Endometrial microvascular endothelial cells (primary cell): ENCODE data around the gene SCN7A. TPM values are rescaled to one million over a fixed set of nuclear protein-coding genes. Genes with fewer than 3 reads are reported as not detected.
"Not testable (repeated sequence)": the region's sequence is repeated elsewhere in the genome, so short reads cannot be mapped to it uniquely, and the experiment has no call there.

ENCODE experiments used
- in situ Hi-C: cut with HindIII; loops from 2 replicates; pipeline ENCODE4 v1.10.0; 2017; ENCODE audit warnings: low sequenced_read_pairs, low pct_unique_long_range_greater_than_20kb; ENCODE audit errors: inconsistent ontology term
- total RNA-seq: library from RNA; depleted of rRNA; stranded (reverse); fragments of >200 nt; gene quantifications from one replicate; pipeline ENCODE4 v1.2.3, GENCODE V29; 2015; ENCODE audit errors: inconsistent ontology term

The SCN7A gene
- total RNA-seq, 1 donor from 2014 or later: not detected

GRCh38 chr2:166410828-166411472 lies 83.1 kb downstream of the SCN7A start:
- in situ Hi-C loops: no loop called here

GRCh38 chr2:166407746-166408145 lies 86.3 kb downstream of the SCN7A start:
- in situ Hi-C loops: not testable (repeated sequence)

DNA sequence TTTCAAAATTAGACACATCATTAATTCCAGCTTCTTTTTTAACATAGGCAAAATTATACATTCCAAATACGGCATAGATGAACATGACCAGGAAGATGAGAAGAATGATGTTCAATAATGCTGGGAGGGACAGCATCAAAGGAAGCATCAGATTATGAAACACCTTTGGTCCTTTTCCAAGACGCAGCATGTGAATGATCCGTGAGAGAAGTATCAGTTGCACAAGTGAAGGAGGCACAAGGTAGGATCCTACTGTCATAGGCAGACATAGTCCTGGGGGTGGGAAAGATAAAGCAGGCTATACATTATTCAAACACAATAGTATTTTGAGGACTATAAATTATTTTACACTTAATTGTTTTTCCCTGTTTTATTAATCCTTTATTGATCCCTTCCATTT lies 87.7 kb downstream of the SCN7A start:
- in situ Hi-C loops: no loop called here

DNA sequence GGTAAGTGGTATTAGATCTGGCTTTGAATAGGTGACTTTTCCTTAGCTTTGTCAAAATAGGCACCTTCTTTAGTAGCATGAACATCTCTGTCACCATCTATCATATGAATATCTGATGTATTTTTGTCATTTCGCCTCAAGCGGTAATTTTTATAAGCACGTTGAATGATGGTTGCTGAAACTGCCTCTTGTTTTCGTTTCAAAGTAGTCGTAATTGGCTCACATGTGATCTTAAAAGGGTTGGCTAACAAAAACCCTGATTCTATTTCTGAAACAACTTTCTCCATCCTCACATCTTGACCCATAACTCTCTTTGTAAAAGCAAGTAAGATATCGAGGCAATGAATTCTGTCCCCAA lies 88.5 kb downstream of the SCN7A start:
- in situ Hi-C loops: no loop called here

- in situ Hi-C loops: no loop called here
Observed at GRCh38 chr2:166404831-166405568, 89.0 kb downstream of the SCN7A start.

DNA sequence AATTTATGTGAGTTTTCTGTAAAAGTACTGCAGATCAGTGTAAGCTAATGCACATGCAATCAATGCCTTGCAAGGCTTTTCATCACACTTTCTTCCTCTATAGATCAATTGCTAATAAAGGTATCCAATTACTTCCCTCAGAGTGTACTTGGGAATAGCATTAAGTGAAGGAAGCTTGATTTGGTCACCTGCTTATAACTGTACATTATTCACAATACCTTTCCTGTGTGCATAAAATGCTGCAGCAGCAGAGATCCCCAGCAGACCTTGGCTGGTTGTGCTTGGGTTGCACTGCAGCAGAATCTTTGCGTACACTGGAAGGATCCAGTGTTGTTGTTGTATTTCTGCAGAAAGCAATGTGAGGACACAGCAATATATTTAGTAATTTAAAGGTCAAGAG lies 99.8 kb downstream of the SCN7A start:
- in situ Hi-C loops: no loop called here

GRCh38 chr2:166393008-166393407 lies 101.0 kb downstream of the SCN7A start:
- in situ Hi-C loops: no loop called here

GRCh38 chr2:166388481-166389070 lies 105.5 kb downstream of the SCN7A start:
- in situ Hi-C loops: no loop called here

- in situ Hi-C loops: no loop called here
Observed at GRCh38 chr2:166385313-166385712, 108.7 kb downstream of the SCN7A start.

- in situ Hi-C loops: no loop called here
Observed at GRCh38 chr2:166384774-166385173, 109.3 kb downstream of the SCN7A start.

DNA sequence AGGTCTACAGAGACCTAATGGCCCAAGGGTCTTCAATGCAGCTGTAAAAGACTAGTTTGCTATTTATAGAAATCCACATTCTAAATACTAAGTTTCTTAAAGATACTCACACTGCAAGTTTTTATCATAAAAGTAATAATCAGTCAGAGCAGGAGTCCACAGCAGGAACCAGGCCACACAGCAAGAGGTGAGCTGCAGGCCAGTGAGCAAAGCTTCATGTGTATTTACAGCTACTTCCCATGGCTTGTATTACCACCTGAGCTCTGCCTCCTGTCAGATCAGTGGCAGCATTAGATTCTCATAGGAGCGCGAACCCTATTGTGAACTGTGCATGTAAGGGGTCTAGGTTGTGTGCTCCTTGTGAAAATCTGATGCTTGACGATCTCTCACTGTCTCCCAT lies 111.6 kb downstream of the SCN7A start:
- in situ Hi-C loops: no loop called here

DNA sequence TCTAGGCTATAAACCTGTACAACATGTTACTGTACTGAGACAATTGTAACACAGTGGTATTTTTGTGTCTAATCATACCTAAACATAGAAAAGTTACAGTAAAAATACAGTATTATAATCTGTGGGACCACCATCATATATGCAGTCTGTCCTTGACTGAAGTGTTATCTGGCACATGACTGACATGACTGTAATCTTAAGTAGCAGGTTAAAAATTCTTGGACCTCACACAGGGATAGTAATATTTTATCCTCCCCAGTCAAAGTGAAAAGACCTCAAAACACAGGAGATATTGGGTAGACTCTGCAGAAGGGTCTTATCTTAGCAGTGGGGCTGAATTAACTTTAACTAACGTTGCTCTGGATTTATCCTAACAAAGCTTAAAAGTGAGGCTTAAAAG lies 113.4 kb downstream of the SCN7A start:
- in situ Hi-C loops: no loop called here

DNA sequence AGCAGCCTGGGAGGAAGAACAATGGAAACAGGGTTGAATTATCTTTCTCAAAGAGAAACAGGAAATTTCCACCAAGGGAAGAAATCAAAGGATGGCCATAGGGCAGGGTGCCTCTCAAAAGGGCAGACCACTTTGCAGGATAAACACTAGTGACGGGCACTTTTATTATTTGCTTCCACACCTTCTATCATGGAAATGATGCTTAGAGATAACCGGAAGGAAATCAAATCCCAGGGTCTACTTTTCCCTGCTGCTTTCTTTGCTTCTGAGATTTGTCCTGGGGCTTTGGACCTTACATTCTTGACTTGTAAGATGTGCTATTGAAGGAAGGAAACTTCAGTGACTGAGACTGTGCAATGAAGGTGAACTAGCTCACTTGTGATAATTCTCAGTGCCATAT lies 117.2 kb downstream of the SCN7A start:
- in situ Hi-C loops: no loop called here

DNA sequence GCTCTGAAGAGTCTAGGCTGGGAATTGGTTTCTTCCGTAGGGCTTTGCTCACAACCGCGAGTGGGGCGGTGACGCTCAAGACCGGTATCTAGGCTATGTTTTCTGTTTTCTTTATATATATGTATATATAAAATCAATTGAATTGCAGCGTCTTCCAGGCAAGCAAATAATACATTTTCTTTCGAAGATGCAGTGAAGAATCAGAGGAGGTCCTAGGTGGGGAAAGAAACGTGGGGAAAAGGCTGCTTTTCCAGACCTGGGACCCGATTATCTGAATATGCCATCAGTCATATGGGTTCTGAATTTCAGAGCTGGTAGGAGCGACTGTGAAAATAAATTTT lies 117.6 kb downstream of the SCN7A start:
- in situ Hi-C loops: no loop called here

DNA sequence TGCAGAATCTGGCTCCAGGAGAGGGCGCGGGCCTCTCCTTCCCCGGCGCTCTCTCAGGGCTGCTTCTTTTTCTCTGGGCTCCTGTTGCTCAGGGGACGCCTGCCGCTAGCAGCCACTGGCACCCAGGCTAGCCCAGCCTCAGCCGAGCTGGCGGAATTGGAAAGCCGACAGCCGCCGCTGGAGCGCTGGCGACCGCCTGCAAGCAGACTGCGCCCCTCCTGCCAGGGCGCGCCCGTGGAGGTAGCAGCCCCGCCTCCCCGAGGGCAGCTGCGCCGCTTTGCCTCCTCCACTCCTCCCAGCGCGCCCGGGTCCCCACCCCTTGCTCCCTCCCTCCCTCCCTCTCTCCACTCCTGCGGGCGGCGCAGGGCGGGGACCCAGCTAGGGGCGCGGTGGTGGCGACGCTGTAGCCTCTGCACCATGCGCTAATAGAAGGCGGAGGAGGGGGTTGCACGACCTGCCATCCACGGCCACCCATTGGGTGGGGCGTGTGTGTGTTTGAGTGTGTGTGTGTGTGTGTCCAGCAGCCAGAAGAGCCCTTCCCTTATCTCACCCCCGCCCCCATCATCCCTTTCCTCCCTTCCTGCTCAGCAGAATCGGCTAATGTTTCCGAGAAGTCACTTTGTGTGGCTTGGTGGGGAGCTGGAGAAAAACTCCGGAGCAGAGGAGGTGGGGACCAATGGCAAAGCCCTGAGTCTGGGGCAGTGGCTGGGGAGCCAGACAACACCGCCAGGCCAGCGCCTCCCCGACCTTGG lies 118.1 kb downstream of the SCN7A start, which contains the start of gene SCN9A:
TSS of gene SCN9A (minus strand) at position 209 of the 752 bp plus-strand sequence. CDS start 64,188 bp downstream, outside the sequence.
- in situ Hi-C loops: no loop called here

- in situ Hi-C loops: no loop called here
Observed at GRCh38 chr2:166375195-166375735, 118.8 kb downstream of the SCN7A start.

DNA sequence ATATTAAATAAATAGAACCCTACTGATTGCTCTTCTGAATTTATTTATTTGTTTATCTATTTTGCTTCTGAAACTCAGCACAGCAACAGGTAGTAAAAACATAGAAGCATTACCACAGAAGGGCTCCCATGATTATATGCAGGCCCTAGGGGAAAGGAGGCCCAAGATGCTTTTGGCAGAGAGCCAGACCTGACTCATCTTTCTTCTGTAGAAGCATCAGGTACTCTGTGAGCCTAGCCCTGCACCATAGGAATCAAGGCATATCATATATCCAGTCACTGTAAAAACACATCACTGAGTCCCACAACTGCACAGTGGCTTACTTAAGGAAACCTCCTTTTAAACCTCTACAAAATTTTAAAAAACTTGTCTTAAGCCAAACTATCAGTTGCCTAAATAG lies 120.1 kb downstream of the SCN7A start:
- in situ Hi-C loops: no loop called here

DNA sequence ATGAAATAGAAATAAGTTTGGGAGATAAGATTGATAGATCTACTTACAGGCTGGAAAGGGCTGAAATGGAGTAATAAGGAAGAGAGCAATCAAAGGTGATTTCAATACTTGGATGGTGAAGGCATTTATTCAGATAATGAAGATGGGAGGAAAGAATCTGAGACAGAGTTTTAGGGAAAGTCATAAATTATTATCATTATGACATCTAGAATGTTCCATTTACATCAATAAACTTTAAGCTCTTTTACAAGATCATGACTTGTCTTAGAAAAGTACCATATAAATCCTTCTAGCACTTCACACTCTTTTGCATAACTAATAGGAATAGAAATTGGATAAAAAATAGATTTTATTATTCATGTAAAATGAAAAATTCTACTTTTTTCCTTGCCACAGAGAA lies 120.5 kb downstream of the SCN7A start:
- in situ Hi-C loops: no loop called here

GRCh38 chr2:166373105-166373504 lies 120.9 kb downstream of the SCN7A start:
- in situ Hi-C loops: no loop called here
